Activated T-cell treated with anti-CD3 and anti-CD28 coated beads, Interleukin-2, amount 50 U/mL, for 48 hours (primary cell): ENCODE data around the gene NT5DC2.

Experiments used
- DNase-seq, 2 experiments: peaks; one replicate each; pipeline ENCODE4 v3.0.0-alpha.2; 2020

Gene NT5DC2

GRCh38 chr3:52487788-52488691 is 45.6 kb downstream of the NT5DC2 start:
- DNase-seq, result no peak

- no peak for DNase-seq
These were observed 46.4 kb downstream of the NT5DC2 start for GRCh38 chr3:52487050-52487787.

DNA sequence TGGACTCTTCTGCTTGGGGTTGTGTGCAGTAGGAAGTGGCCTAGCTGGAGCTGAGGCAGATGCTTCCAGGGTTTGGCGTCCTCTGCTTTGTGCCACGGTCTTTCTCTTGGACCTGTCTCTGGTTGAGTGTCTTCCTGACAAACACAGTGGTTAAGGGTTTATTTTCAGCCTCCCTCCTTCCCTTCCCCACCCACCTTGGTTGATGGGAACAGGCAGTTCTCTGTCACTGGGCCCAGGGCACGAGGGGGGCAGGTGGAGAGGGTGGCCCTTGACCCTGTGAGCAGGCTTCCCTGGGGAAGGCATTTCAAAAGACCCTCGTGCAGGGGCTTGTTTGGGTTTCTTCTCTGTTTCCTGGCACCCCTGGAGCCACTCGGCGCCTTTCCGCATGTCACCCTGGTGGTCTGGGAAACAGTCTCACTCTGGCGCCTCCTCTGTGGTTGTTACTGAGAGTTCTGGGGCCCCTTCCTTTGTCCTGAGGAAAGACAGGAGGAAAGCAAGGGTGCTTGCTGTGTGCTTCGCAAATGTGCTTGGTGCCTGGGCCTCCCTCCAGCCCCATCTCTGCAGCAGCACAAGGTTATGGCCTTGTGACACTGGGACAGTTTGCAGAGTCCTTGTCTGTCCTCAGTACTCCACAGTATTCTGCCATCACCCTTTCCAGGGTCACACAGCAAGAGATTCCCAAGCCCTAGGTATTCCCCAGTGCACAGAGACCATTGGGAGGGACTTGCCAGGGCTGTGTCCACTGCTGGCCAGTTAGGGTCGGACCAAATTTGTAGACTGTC is 48.8 kb downstream of the NT5DC2 start:
- no peak for DNase-seq

DNA sequence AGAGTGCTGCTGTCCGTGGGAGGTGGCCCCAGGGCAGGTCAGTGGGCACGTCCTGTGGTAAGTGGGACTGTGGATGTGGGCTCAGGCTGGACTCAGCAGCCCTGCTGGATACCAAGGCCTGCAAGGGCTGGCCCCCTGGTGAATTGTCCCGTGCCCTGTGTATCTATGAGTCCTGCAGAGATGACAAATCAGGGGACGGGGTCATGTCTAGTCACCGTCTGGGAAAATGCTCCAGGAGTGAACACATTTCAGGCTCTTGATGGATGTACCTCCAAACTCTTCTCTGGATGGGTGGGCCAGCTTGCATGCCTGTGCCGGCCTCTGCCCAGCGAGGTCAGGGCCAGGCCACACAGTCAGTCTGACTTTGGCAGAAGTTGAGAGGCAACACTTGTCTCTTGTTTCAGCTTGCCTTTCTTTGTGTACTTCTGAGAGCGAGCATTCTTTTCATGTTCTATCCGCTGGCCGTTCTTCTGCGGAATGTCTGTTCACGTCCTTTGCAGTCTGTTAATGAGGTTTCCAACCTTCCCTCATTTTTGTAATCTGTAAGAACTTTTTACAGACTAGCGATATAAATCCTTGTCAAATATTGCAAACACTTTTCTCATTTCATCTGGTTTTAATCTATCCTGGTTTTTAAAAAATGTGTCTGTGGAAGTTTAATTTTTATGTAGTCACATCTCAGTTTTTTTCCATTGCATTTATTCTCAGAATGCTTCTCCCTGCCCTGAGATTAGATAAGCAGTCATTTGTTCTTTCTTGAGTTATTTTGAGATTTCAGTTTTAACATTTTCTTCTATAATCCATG is 49.9 kb downstream of the NT5DC2 start:
- no peak for DNase-seq

GRCh38 chr3:52483081-52483480 is 50.6 kb downstream of the NT5DC2 start:
- DNase-seq, result no peak

GRCh38 chr3:52481819-52482521 is 51.7 kb downstream of the NT5DC2 start:
- DNase-seq, result peak; percentile 36 to 47

GRCh38 chr3:52480768-52481715 is 52.6 kb downstream of the NT5DC2 start:
- DNase-seq, result no peak

- no peak for DNase-seq
These were observed 53.6 kb downstream of the NT5DC2 start for GRCh38 chr3:52479877-52480575.

DNA sequence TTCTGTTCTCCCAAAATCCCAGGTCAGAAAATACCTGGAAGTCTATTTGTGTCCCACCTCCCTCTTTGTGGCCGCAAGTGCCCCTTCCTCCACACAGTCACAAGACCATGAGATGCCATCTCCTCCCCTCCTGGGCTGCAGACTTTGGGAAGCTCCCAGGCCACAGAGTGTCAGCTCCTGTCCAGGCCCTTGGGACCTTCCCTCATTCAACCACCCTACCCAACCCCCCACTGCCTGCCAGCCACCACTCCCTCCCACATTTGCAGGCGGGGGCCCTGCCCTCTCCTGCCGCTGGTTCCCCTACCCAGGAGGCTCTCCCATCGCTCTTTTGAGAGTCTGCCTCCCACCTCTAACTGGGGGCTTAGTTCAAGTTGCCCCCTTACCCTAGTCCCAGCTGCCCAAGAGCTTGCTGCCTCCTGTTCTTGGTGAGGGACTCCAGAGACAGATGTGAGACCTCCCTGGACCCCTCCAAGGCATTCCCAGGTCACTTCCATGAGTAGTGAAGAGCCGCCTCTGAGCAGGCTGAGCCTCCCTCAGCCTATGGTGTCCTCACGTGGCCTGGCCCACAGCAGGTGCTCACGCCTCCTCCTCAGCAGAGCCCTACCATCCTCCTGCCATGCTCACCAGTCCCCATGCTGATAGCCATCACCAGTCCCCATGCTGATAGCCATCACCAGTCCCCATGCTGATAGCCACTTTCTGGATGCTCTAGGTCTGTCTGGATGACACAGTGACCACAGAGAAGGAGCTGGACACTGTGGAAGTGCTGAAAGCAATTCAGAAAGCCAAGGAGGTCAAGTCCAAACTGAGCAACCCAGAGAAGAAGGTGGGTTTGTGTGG is 54.4 kb downstream of the NT5DC2 start:
- no peak for DNase-seq

DNA sequence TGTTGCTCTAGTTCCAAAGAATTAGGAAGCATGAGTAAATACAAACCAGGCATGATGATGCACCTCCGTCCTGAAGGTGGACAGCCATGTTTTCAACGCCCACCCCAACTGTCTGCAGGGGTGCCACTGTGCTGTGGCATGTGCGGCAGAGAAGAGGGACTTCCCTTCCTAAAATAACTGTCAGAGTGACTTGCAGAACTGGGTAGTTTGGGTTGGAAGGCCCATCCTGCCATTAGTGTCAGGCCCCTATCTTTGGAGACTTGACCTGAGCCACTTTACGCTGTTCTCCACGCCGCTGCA is 55.9 kb downstream of the NT5DC2 start:
- DNase-seq, result no peak

DNA sequence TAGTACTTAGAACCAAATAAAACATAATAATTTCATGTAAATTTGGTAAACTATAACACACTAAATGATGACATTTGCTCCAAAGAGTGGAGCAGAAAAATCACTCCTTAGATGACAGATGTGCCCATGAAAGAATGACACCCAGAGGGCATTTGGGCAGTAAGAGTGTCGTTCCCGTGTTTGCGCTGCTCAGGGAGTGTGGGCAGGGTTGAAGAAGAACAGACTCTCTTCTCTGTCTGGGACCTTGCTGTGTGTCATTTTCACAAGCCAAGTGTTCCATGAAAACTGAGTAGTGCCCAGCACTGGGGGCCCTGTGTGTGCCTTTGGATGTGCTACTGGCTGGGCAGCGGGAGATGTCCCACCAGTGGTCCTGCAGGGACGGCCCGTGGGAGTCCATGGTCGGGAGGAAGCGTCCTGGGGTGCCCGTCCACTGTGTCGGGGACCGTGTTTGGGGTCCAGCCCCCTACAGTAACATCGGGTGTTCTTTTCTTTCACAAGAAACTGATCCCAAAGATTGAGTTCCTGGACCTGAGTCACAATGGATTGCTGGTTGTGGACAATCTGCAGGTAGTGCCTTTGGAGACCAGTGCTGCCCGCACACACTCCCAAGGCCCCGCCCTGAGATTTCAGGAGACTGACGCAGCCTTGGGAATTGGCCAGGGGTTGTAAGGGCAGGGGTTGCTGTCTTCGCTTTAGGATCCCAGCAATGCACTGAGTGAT is 56.4 kb downstream of the NT5DC2 start:
- no peak for DNase-seq
